Kidney capillary endothelial cell (primary cell): ENCODE measurements around the gene TXNDC12.
A peak's percentile ranks its signal among the peaks of the same experiment; 100 is the strongest.
"Not testable (repeated sequence)": the region's sequence is repeated elsewhere in the genome, so short reads cannot be mapped to it uniquely, and the experiment has no call there.

Source experiments
- DNase-seq: peaks from one replicate; pipeline ENCODE4 v3.0.0-alpha.2; 2018; ENCODE audit warnings: low spot score

Gene TXNDC12

DNA sequence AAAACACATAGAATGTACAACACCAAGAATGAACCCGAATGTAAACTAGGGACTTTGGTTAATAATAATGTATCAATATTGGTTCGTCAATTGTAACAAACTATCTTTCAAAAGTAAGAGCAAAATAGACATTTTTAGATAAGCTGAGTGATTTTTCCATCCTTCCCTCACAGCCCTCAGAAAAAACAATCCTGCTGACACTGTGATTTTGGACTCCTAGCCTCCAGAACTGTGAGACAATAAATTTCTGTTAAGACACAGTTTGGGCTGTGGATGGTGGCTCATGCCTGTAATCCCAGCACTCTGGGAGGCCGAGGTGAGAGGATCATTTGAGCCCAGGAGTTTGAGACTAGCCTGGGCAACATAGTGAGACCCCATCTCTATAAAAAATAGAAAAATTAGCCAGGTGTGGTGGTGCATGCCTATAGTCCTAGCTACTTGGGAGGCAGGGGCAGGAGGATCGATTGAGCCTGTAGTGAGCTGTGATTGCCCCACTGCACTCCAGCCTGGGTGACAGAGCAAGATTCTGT lies 9.3 kb downstream of the TXNDC12 start:
- DNase-seq, result not testable (repeated sequence)

- no peak for DNase-seq
These were observed 9.8 kb downstream of the TXNDC12 start for GRCh38 chr1:52045236-52045635.

DNA sequence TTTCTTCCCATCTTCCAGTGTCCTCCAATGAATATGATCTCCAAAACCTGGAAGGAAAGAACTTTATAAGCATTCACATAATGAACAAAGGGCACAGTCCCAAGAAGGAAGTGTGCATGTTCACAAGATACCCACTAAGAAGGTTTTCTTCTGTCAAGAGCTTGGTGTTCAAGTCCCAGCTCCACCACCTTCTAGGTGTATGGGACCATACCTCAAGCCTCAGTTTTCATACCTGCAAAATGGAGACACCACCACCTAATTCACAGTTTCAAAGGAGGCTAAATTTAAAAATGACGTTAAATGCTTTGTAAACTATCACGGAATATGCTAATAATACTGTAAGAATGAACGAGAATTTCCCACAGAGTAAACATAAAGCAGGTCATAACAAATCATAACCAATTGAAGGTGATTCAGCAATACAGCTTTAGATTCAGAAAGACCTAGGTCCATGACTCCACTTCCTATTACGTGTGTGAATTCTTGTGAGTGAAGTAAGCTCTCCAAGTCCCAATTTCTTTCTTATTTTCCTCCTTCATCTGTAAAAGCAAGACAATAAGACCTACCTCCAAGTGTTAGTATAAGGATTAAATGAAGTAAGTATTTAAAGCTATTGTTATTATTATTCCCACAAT lies 13.3 kb downstream of the TXNDC12 start:
- no peak for DNase-seq

DNA sequence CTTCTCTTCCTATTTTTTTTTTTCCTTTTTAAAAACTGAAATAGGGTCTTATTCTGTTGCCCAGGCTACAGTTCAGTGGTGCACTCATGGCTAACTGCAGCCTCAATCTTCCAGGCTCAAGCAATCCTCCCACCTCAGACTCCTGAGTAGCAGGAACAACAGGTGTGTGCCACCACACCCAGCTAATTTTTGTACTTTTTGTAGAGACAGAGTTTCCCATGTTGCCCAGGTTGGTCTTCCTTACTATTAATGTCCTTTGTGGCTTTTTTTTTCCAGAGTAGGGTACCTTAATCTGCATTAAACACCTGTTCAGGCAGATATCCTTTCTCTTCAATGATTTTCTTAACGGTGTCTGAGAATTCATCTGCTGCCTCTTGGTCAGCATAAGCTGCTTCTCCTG lies 17.1 kb downstream of the TXNDC12 start:
- no peak for DNase-seq

GRCh38 chr1:52037402-52037814 lies 17.6 kb downstream of the TXNDC12 start:
- no peak for DNase-seq

DNA sequence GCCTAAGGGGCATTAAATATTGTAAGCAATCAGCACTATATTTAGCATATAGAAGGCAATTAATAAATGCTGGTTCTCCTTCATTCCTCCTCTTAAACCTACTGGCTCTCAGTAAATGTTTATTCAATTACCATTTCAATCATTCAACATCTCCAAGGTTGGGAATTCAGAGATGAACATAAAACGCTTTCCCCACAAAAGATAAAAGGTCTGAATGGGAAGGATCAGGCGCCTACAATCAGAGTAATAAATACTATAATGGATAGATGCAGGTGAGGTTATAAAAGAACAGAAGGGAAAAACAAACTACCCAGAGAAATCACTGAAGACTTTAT lies 21.0 kb downstream of the TXNDC12 start:
- no peak for DNase-seq

- DNase-seq, result peak; percentile 87
These were observed 21.6 kb downstream of the TXNDC12 start, which contains the start of gene KTI12 for GRCh38 chr1:52033190-52034049. Gene KTI12 (minus strand): TSS chr1:52033810. CDS start chr1:52033761, 49 bp downstream.

GRCh38 chr1:52032785-52033131 lies 22.2 kb downstream of the TXNDC12 start:
- peak; percentile 55 for DNase-seq

GRCh38 chr1:52032124-52032784 lies 22.7 kb downstream of the TXNDC12 start:
- DNase-seq, result no peak

GRCh38 chr1:52028839-52029238 lies 26.2 kb downstream of the TXNDC12 start:
- DNase-seq, result not testable (repeated sequence)

- DNase-seq, result no peak
These were observed 26.7 kb downstream of the TXNDC12 start for GRCh38 chr1:52028328-52028727.

GRCh38 chr1:52026278-52026677 lies 28.7 kb downstream of the TXNDC12 start:
- no peak for DNase-seq

GRCh38 chr1:52022133-52022532 lies 32.9 kb downstream of the TXNDC12 start:
- no peak for DNase-seq

DNA sequence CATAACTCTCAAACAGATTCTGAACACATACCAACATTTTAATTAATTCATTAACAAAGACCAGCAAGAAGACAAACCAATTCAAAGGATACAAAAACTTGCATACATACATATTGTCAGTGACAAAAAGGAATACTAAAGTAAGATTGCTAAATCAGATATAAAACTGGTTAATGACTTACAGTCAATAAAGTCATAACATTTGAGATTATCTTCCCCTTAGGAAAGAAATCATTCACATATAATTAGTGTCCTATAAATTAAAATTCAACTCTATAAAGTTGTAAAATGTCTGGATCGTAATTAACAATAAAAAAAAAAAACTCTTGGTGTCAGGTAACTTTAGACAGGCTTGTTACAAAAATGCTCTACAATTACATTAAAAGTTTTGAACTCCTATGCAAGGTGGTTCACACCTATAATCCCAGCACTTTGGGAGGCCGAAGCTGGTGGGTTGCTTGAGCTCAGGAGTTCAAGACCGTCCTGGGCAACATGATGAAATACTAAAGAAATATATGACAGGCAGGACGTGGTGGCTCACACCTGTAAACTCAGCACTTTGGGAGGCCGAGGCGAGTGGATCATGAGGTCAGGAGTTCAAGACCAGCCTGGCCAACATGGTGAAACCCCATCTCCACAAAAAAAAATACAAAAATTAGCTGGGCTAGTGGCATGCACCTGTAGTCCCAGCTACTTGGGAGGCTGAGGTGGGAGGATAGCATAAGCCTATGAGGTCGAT lies 46.8 kb downstream of the TXNDC12 start:
- no peak for DNase-seq

- DNase-seq, result no peak
These were observed 47.6 kb downstream of the TXNDC12 start for GRCh38 chr1:52007215-52008002.

DNA sequence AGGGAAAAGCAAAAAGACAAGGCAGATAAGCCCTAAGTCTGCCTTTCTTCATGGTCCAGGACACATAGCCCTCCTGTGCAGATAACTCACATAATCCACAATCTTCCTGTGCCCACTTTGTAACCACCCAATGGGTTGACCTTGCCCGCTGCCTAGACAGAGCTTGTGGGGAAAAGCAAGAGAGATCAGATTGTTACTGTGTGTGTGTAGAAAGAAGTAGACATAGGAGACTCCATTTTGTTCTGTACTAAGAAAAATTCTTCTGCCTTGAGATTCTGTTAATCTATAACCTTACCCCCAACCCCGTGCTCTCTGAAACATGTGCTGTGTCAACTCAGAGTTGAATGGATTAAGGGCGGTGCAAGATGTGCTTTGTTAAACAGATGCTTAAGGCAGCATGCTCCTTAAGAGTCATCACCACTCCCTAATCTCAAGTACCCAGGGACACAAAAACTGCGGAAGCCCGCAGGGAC lies 48.9 kb downstream of the TXNDC12 start:
- not testable (repeated sequence) for DNase-seq

DNA sequence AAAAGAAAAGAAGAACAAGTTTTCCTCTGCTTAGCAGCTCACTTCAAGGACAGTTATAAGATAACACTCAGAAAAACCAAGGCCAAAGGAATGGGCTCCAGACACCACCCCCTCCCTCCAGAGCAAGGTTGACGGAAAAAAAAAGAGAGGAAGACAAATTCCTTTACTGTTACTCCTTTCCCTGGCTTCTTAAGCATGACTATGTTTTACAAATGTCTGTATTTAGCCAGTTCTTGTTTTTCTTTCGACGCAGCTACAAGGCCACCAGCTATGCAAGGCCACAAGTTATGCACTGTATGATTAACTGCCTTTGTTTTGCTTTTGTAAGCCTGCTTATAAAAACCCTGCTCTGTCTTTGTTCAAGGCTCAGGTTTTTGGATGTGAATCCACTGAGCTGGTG lies 49.4 kb downstream of the TXNDC12 start:
- not testable (repeated sequence) for DNase-seq

- DNase-seq, result no peak
These were observed 51.1 kb downstream of the TXNDC12 start for GRCh38 chr1:52003877-52004276.

GRCh38 chr1:52002038-52002917 lies 52.7 kb downstream of the TXNDC12 start:
- peak; percentile 84 for DNase-seq

GRCh38 chr1:51998701-51999100 lies 56.3 kb downstream of the TXNDC12 start:
- DNase-seq, result no peak
